Measurements from ENCODE around the gene PKNOX2.

The PKNOX2 gene

GRCh38 chr11:125418396-125418795, 253.8 kb downstream of the PKNOX2 start:
- H3K4me2 ChIP-seq (ENCODE audit: low read depth, low read length) = no peak overlapping the region

DNA sequence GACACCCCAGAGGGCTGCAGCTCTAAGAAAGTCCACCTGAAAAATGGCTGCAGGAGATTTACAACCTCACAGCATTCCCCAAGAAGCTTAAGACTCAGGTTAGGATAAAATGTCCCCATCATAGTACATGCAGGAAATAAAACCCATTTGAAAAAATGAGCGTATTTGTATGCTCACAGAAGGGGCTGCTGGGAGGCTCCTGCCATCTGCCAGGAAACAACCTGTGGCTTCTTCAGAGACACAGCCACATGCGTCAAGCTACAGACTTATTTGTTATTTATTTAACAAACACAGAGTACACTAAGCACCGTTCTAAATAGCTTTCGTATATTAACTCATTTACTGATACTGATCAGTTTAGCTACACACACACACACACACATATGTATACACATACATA, 258.1 kb downstream of the PKNOX2 start:
- Histone ChIP-seq H3K79me2 (ENCODE audit: low read length) (no peaks in the 10 kb centered on the region), H2AFZ (ENCODE audit: low read length) (no peak overlapping the region), H3K27ac (ENCODE audit: low read length) (no peak overlapping the region), H3K9me2 (replicated peaks; ENCODE audit: insufficient read depth, low read length) (no peaks in the 10 kb centered on the region), H3K4me2 (ENCODE audit: low read depth, low read length) (no peak overlapping the region), H3F3A (ENCODE audit: insufficient read depth, low read length) (no peaks in the 10 kb centered on the region), H3K36me3 (replicated peaks; ENCODE audit: insufficient read depth, low read length) (no peaks in the 10 kb centered on the region), H3K9ac (ENCODE audit: low read length) (no peak overlapping the region), H3K4me1 (ENCODE audit: low read length) (no peaks in the 10 kb centered on the region), H3K9me3 (replicated peaks; ENCODE audit: insufficient read depth, low read length) (no peaks in the 10 kb centered on the region), H3K27me3 (replicated peaks; ENCODE audit: insufficient read depth, low read length) (no peaks in the 10 kb centered on the region), H4K20me1 (ENCODE audit: insufficient read depth, low read length) (no peaks in the 10 kb centered on the region), H3K4me3 (ENCODE audit: low read length) (no peak overlapping the region)
- DNase-seq = no peak
- no peak for TF ChIP-seq EZH2phosphoT487 (IDR thresholded peaks at IDR 0.05; ENCODE audit: low read length)
- no peak for TF ChIP-seq EZH2 (optimal IDR thresholded peaks at IDR 0.05; ENCODE audit: low read depth, low read length)
- TF ChIP-seq, protein P1, sequence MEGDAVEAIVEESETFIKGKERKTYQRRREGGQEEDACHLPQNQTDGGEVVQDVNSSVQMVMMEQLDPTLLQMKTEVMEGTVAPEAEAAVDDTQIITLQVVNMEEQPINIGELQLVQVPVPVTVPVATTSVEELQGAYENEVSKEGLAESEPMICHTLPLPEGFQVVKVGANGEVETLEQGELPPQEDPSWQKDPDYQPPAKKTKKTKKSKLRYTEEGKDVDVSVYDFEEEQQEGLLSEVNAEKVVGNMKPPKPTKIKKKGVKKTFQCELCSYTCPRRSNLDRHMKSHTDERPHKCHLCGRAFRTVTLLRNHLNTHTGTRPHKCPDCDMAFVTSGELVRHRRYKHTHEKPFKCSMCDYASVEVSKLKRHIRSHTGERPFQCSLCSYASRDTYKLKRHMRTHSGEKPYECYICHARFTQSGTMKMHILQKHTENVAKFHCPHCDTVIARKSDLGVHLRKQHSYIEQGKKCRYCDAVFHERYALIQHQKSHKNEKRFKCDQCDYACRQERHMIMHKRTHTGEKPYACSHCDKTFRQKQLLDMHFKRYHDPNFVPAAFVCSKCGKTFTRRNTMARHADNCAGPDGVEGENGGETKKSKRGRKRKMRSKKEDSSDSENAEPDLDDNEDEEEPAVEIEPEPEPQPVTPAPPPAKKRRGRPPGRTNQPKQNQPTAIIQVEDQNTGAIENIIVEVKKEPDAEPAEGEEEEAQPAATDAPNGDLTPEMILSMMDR (IDR thresholded peaks at IDR 0.05; ENCODE audit: low read length) = no peak

More at GRCh38 chr11:125418396-125418795, 253.8 kb downstream of the PKNOX2 start:
- Histone ChIP-seq H3K4me1 (ENCODE audit: low read length) (no peaks in the 10 kb centered on the region), H4K20me1 (ENCODE audit: insufficient read depth, low read length) (no peaks in the 10 kb centered on the region), H3K9me3 (replicated peaks; ENCODE audit: insufficient read depth, low read length) (no peaks in the 10 kb centered on the region), H3K9me2 (replicated peaks; ENCODE audit: insufficient read depth, low read length) (no peaks in the 10 kb centered on the region), H2AFZ (ENCODE audit: low read length) (no peak overlapping the region), H3K4me3 (ENCODE audit: low read length) (no peak overlapping the region), H3K9ac (ENCODE audit: low read length) (no peak overlapping the region), H3K79me2 (ENCODE audit: low read length) (no peaks in the 10 kb centered on the region), H3K36me3 (replicated peaks; ENCODE audit: insufficient read depth, low read length) (no peaks in the 10 kb centered on the region), H3K27ac (ENCODE audit: low read length) (no peak overlapping the region), H3F3A (ENCODE audit: insufficient read depth, low read length) (no peaks in the 10 kb centered on the region), H3K27me3 (replicated peaks; ENCODE audit: insufficient read depth, low read length) (no peaks in the 10 kb centered on the region)
- TF ChIP-seq, protein P1 (IDR thresholded peaks at IDR 0.05; ENCODE audit: low read length) = no peak
- TF ChIP-seq EZH2phosphoT487 (IDR thresholded peaks at IDR 0.05; ENCODE audit: low read length) = no peak
- no peak for TF ChIP-seq EZH2 (optimal IDR thresholded peaks at IDR 0.05; ENCODE audit: low read depth, low read length)
- DNase-seq = no peak

DNA sequence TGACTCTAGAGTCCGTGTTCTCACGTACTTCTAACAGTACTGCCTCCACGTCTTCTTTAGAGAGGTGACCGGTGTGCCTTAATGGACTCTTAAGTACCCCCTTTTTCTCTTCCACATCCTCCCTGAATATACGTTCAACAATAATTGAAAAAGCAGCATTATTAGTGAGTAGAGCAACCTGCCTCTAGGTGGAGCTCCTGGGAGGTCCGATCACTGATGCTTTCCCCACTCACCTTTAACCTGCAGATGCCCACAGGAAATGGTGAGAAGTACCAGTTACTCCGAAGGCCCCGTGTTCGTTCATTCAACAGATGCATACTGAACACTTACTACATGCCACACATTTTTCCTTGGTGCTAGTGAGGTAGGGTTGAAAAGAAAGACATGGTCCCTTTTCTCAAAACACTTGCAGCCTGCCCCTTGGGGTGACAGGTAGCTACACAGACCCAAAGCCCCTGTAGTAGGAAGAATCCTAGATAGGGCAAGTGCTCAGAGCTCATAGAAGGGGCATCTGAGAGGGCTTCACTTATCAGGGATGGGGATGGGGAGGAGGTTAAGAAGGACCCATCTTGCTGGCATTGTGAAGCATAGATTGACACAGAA, 258.8 kb downstream of the PKNOX2 start:
- Histone ChIP-seq H3K9ac (ENCODE audit: low read length) (no peak overlapping the region), H3K27me3 (replicated peaks; ENCODE audit: insufficient read depth, low read length) (no peaks in the 10 kb centered on the region), H3K9me3 (replicated peaks; ENCODE audit: insufficient read depth, low read length) (no peaks in the 10 kb centered on the region), H2AFZ (ENCODE audit: low read length) (no peak overlapping the region), H3K9me2 (replicated peaks; ENCODE audit: insufficient read depth, low read length) (no peaks in the 10 kb centered on the region), H3K4me3 (ENCODE audit: low read length) (no peak overlapping the region), H3K36me3 (replicated peaks; ENCODE audit: insufficient read depth, low read length) (no peaks in the 10 kb centered on the region), H3K79me2 (ENCODE audit: low read length) (no peaks in the 10 kb centered on the region), H3K4me2 (ENCODE audit: low read depth, low read length) (no peak overlapping the region), H3K27ac (ENCODE audit: low read length) (no peak overlapping the region), H3F3A (ENCODE audit: insufficient read depth, low read length) (no peaks in the 10 kb centered on the region), H3K4me1 (ENCODE audit: low read length) (no peaks in the 10 kb centered on the region), H4K20me1 (ENCODE audit: insufficient read depth, low read length) (no peaks in the 10 kb centered on the region)
- no peak for TF ChIP-seq EZH2 (optimal IDR thresholded peaks at IDR 0.05; ENCODE audit: low read depth, low read length)
- TF ChIP-seq, protein P1 (IDR thresholded peaks at IDR 0.05; ENCODE audit: low read length) = peak; percentile 72
- peak; percentile 63 for DNase-seq
